ENCODE data around the gene ITGBL1.

Gene ITGBL1

GRCh38 chr13:101451641-101452040, 834 bp upstream of the ITGBL1 start:
- no peak for DNase-seq

- peak; percentile 49 for DNase-seq
Observed at GRCh38 chr13:101453784-101454201, 1.3 kb downstream of the ITGBL1 start.

- DNase-seq = no peak
Observed at GRCh38 chr13:101454767-101455166, 2.3 kb downstream of the ITGBL1 start.

- DNase-seq = no peak
Observed at GRCh38 chr13:101455863-101456262, 3.4 kb downstream of the ITGBL1 start.

GRCh38 chr13:101457176-101457575, 4.7 kb downstream of the ITGBL1 start:
- DNase-seq = no peak

- no peak for DNase-seq
Observed at GRCh38 chr13:101465877-101466276, 13.4 kb downstream of the ITGBL1 start.

GRCh38 chr13:101467415-101467814, 14.9 kb downstream of the ITGBL1 start:
- no peak for DNase-seq

GRCh38 chr13:101473458-101473857, 21.0 kb downstream of the ITGBL1 start:
- DNase-seq = no peak

GRCh38 chr13:101474419-101474957, 22.0 kb downstream of the ITGBL1 start:
- peak; percentile 15 for DNase-seq

- DNase-seq = no peak
Observed at GRCh38 chr13:101475536-101475935, 23.1 kb downstream of the ITGBL1 start.

- DNase-seq = no peak
Observed at GRCh38 chr13:101481421-101481820, 28.9 kb downstream of the ITGBL1 start.

- DNase-seq = no peak
Observed at GRCh38 chr13:101486708-101487437, 34.4 kb downstream of the ITGBL1 start.

- no peak for DNase-seq
Observed at GRCh38 chr13:101487438-101487830, 35.0 kb downstream of the ITGBL1 start.

- DNase-seq = no peak
Observed at GRCh38 chr13:101488734-101489133, 36.3 kb downstream of the ITGBL1 start.

GRCh38 chr13:101489643-101490405, 37.3 kb downstream of the ITGBL1 start:
- DNase-seq = no peak

- no peak for DNase-seq
Observed at GRCh38 chr13:101490406-101491015, 38.0 kb downstream of the ITGBL1 start.

GRCh38 chr13:101492251-101492910, 39.9 kb downstream of the ITGBL1 start:
- no peak for DNase-seq

- DNase-seq = no peak
Observed at GRCh38 chr13:101493541-101493940, 41.1 kb downstream of the ITGBL1 start.

GRCh38 chr13:101499406-101499805, 46.9 kb downstream of the ITGBL1 start:
- no peak for DNase-seq

GRCh38 chr13:101502618-101503017, 50.1 kb downstream of the ITGBL1 start:
- no peak for DNase-seq

- no peak for DNase-seq
Observed at GRCh38 chr13:101511161-101511560, 58.7 kb downstream of the ITGBL1 start.

- no peak for DNase-seq
Observed at GRCh38 chr13:101511766-101512165, 59.3 kb downstream of the ITGBL1 start.

GRCh38 chr13:101512650-101513049, 60.2 kb downstream of the ITGBL1 start:
- no peak for DNase-seq
